GM21381 (cell line): Measurements from ENCODE around the gene KIF12.

Experiments used
- ATAC-seq: cut with Tn5 transposase; IDR thresholded peaks from one replicate; pipeline ENCODE4 v1.9.1; 2021; ENCODE audit warnings: mild to moderate bottlenecking, moderate library complexity; ENCODE audit not compliant: unreplicated experiment

Gene KIF12

GRCh38 chr9:114070188-114071103 lies 28.6 kb downstream of the KIF12 start:
- no peak for ATAC-seq

GRCh38 chr9:114069476-114070187 lies 29.5 kb downstream of the KIF12 start:
- no peak for ATAC-seq

- no peak for ATAC-seq
Observed at GRCh38 chr9:114065304-114065703, 33.8 kb downstream of the KIF12 start.

- no peak for ATAC-seq
Observed at GRCh38 chr9:114061830-114062474, 37.1 kb downstream of the KIF12 start.

- no peak for ATAC-seq
Observed at GRCh38 chr9:114061292-114061691, 37.8 kb downstream of the KIF12 start.

- ATAC-seq = no peak
Observed at GRCh38 chr9:114060711-114061110, 38.4 kb downstream of the KIF12 start.

GRCh38 chr9:114060070-114060469 lies 39.0 kb downstream of the KIF12 start:
- ATAC-seq = no peak

GRCh38 chr9:114059047-114059803 lies 39.9 kb downstream of the KIF12 start:
- ATAC-seq = no peak

GRCh38 chr9:114058688-114059046 lies 40.4 kb downstream of the KIF12 start:
- ATAC-seq = no peak

- no peak for ATAC-seq
Observed at GRCh38 chr9:114057161-114057885, 41.8 kb downstream of the KIF12 start.

GRCh38 chr9:114056527-114056926 lies 42.6 kb downstream of the KIF12 start:
- no peak for ATAC-seq

GRCh38 chr9:114055894-114056293 lies 43.2 kb downstream of the KIF12 start:
- no peak for ATAC-seq

- no peak for ATAC-seq
Observed at GRCh38 chr9:114055061-114055460, 44.0 kb downstream of the KIF12 start.

GRCh38 chr9:114054191-114054690 lies 44.9 kb downstream of the KIF12 start:
- no peak for ATAC-seq

GRCh38 chr9:114053246-114054005 lies 45.7 kb downstream of the KIF12 start:
- no peak for ATAC-seq

- no peak for ATAC-seq
Observed at GRCh38 chr9:114051706-114052105, 47.4 kb downstream of the KIF12 start.

GRCh38 chr9:114051281-114051680 lies 47.8 kb downstream of the KIF12 start:
- no peak for ATAC-seq

- ATAC-seq = no peak
Observed at GRCh38 chr9:114050646-114051045, 48.4 kb downstream of the KIF12 start.

- no peak for ATAC-seq
Observed at GRCh38 chr9:114050226-114050568, 48.9 kb downstream of the KIF12 start.
